Measurements from ENCODE around the gene BET1L.

The BET1L gene

GRCh38 chr11:203945-204586, 3.1 kb downstream of the BET1L start:
- H3K9ac ChIP-seq (ENCODE audit: low read length): no peak overlapping the region
- TF ChIP-seq CTCF (IDR thresholded peaks at IDR 0.05; ENCODE audit: low read depth, low read length) (no peak), EZH2phosphoT487 (IDR thresholded peaks at IDR 0.05; ENCODE audit: low read depth) (no peak)
- H4K20me1 ChIP-seq (ENCODE audit: insufficient read depth, low read length): peaks cover 16% of the 10 kb centered on the region
- peaks cover 12% of the 10 kb centered on the region for H3K4me1 ChIP-seq (ENCODE audit: low read length)
- H3K27ac ChIP-seq (ENCODE audit: low read length): no peak overlapping the region
- H3K9me3 ChIP-seq (ENCODE audit: insufficient read depth, low read length): no peaks in the 10 kb centered on the region
- H3K27me3 ChIP-seq (ENCODE audit: low read depth, low read length): no peaks in the 10 kb centered on the region
- H3K79me2 ChIP-seq (ENCODE audit: low read length): peaks cover 36% of the 10 kb centered on the region
- H3K4me2 ChIP-seq (ENCODE audit: low read length): no peak overlapping the region
- no peak overlapping the region for H3K4me3 ChIP-seq (ENCODE audit: low read length)
- peaks cover 19% of the 10 kb centered on the region for H3K36me3 ChIP-seq (replicated peaks; ENCODE audit: low read depth, low read length)
- no peak overlapping the region for H2AFZ ChIP-seq (ENCODE audit: low read depth, low read length)

- H3K9ac ChIP-seq (ENCODE audit: low read length): no peak overlapping the region
- H3K4me1 ChIP-seq (ENCODE audit: low read length): peaks cover 12% of the 10 kb centered on the region
- H3K4me3 ChIP-seq (ENCODE audit: low read length): no peak overlapping the region
- no peak overlapping the region for H2AFZ ChIP-seq (ENCODE audit: low read depth, low read length)
- H4K20me1 ChIP-seq (ENCODE audit: insufficient read depth, low read length): peaks cover 16% of the 10 kb centered on the region
- H3K27ac ChIP-seq (ENCODE audit: low read length): no peak overlapping the region
- H3K36me3 ChIP-seq (replicated peaks; ENCODE audit: low read depth, low read length): peaks cover 19% of the 10 kb centered on the region
- no peaks in the 10 kb centered on the region for H3K27me3 ChIP-seq (ENCODE audit: low read depth, low read length)
- no peaks in the 10 kb centered on the region for H3K9me3 ChIP-seq (ENCODE audit: insufficient read depth, low read length)
- no peak overlapping the region for H3K4me2 ChIP-seq (ENCODE audit: low read length)
- TF ChIP-seq CTCF (IDR thresholded peaks at IDR 0.05; ENCODE audit: low read depth, low read length) (no peak), EZH2phosphoT487 (IDR thresholded peaks at IDR 0.05; ENCODE audit: low read depth) (no peak)
- H3K79me2 ChIP-seq (ENCODE audit: low read length): peaks cover 29% of the 10 kb centered on the region
Measured at GRCh38 chr11:203056-203944, 3.9 kb downstream of the BET1L start.

- Histone ChIP-seq H3K9ac (ENCODE audit: low read length) (no peak overlapping the region), H3K9me3 (ENCODE audit: insufficient read depth, low read length) (no peaks in the 10 kb centered on the region), H3K27ac (ENCODE audit: low read length) (no peak overlapping the region), H3K4me3 (ENCODE audit: low read length) (no peak overlapping the region), H3K4me1 (ENCODE audit: low read length) (peaks cover 12% of the 10 kb centered on the region), H4K20me1 (ENCODE audit: insufficient read depth, low read length) (peaks cover 16% of the 10 kb centered on the region), H3K36me3 (replicated peaks; ENCODE audit: low read depth, low read length) (peaks cover 19% of the 10 kb centered on the region), H3K4me2 (ENCODE audit: low read length) (no peak overlapping the region), H2AFZ (ENCODE audit: low read depth, low read length) (no peak overlapping the region), H3K27me3 (ENCODE audit: low read depth, low read length) (no peaks in the 10 kb centered on the region), H3K79me2 (ENCODE audit: low read length) (peaks cover 24% of the 10 kb centered on the region)
- no peak for TF ChIP-seq EZH2phosphoT487 (IDR thresholded peaks at IDR 0.05; ENCODE audit: low read depth)
- no peak for TF ChIP-seq CTCF (IDR thresholded peaks at IDR 0.05; ENCODE audit: low read depth, low read length)
Measured at GRCh38 chr11:202490-202889, 4.7 kb downstream of the BET1L start.

- H3K27ac ChIP-seq (ENCODE audit: low read length): no peak overlapping the region
Measured at GRCh38 chr11:201966-202365, 5.2 kb downstream of the BET1L start.

More at GRCh38 chr11:201966-202365, 5.2 kb downstream of the BET1L start:
- Histone ChIP-seq H3K4me1 (ENCODE audit: low read length) (peaks cover 12% of the 10 kb centered on the region), H3K9me3 (ENCODE audit: insufficient read depth, low read length) (no peaks in the 10 kb centered on the region), H2AFZ (ENCODE audit: low read depth, low read length) (no peak overlapping the region), H3K4me2 (ENCODE audit: low read length) (no peak overlapping the region), H3K27me3 (ENCODE audit: low read depth, low read length) (no peaks in the 10 kb centered on the region), H3K4me3 (ENCODE audit: low read length) (no peak overlapping the region), H3K79me2 (ENCODE audit: low read length) (peaks cover 22% of the 10 kb centered on the region), H3K9ac (ENCODE audit: low read length) (no peak overlapping the region), H3K36me3 (replicated peaks; ENCODE audit: low read depth, low read length) (peaks cover 19% of the 10 kb centered on the region), H4K20me1 (ENCODE audit: insufficient read depth, low read length) (peaks cover 16% of the 10 kb centered on the region)
- TF ChIP-seq CTCF (IDR thresholded peaks at IDR 0.05; ENCODE audit: low read depth, low read length) (no peak), EZH2phosphoT487 (IDR thresholded peaks at IDR 0.05; ENCODE audit: low read depth) (no peak)

Measured in OCI-LY3 (cell line).